Activated T-helper 1 cell treated with anti-CD3 and anti-CD28 coated beads, Interleukin-2, amount 50 U/mL, for 16 hours (primary cell): ENCODE measurements around the gene CBX1.

Experiments used
- DNase-seq, 2 donors: peaks; one replicate each; pipeline ENCODE4 v3.0.0-alpha.2; 2020; ENCODE audit warnings: low read depth in 1 of 2, low spot score in 1 of 2

CBX1 gene

DNA sequence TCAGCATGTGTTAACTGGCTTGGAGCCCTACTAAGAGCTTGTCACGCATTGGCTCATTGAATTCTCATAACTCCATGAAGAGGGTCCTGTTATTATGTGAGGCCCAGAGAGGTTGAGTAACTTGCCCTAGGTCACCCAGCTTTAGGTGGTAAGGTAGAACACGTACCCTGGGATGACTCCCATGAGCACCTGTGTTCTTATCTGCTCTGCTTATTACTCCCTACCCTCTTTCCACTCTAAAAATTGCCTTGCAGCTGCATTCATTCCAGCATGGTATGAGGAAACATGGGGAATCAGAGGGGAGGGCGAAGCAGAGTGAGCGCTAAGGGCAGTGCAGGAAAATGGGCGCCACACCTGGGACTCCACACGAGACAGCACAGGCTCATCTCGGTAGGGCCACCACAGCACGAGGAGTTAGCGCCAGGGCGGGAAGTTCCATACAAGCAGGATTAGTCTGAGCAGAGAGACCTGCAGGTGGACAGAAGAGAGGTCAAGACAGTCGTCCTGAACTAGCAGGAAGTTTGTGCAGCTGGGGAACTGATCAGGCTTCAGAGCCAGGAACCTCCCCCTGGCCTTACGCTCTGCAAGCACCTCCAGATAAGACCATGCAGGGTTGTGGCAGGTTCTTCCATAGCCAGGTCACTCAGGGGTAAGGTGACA is 73.8 kb downstream of the CBX1 start:
- no peak for DNase-seq

DNA sequence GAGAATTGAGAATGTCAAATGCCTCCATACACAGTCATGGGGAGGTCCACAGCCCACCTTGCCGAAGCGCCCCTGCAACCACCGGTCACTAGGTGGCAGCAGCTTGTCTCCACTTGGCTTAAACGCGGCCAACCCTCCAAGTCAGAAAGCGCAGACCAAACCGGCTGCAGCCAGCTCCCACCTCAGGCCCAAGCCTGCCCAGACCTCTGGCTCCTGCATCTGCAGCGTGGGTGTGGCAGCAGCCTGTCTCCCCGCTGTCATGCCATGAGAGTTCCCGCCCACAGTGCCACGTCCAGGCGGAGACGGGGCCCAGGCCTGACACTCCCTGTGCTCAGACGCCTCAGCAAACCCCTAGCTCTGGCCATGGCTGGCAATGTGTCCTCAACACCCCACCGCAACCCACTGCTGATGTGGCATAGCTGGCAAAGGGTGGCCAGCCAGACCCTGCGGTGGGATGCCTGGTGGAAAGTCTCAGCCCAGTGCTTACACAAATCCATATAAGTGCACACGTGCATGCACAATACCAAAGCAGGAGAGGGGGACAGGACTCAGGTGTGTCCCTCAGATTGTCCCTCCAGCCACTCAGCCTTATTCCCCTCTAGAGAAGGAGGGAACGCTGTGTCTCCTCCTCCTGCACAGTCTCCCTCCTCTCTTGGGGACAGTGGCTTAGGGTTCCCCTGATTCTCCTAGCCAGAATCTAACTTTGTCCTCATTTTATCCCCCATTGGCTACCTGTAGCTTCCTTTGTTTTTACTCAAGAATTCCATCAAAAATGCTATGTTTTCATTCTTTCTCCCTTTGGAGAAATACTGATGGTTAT is 74.6 kb downstream of the CBX1 start:
- DNase-seq, result peak; percentile 41 to 54

DNA sequence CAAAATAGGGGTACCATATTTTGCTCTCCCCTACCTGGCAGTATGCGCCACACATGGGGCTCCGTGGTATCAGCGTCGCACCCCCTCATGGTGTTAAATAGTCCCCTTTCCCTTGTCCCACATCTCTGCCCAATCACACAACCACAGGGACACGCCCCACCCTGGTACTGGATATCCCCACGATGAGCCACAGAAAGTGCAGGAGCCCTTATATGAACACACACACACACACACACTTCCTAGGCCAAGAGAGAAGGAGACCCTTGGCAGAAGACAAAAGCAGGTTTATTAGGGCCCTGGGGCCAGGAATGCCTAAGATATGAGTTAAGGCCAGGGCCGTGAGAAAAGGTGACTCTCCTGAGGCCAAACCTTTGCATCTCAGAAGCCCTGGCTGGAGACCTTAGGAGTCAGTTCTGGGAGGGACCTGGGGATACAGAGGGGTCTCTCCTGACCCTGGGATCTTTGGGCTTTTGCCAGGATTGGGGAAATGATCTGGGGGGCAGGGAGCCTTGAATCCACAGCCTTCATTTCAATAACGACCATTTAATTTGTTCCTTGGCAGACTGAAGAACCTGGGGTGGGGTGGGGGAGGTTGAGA is 75.3 kb downstream of the CBX1 start:
- DNase-seq, result no peak

DNA sequence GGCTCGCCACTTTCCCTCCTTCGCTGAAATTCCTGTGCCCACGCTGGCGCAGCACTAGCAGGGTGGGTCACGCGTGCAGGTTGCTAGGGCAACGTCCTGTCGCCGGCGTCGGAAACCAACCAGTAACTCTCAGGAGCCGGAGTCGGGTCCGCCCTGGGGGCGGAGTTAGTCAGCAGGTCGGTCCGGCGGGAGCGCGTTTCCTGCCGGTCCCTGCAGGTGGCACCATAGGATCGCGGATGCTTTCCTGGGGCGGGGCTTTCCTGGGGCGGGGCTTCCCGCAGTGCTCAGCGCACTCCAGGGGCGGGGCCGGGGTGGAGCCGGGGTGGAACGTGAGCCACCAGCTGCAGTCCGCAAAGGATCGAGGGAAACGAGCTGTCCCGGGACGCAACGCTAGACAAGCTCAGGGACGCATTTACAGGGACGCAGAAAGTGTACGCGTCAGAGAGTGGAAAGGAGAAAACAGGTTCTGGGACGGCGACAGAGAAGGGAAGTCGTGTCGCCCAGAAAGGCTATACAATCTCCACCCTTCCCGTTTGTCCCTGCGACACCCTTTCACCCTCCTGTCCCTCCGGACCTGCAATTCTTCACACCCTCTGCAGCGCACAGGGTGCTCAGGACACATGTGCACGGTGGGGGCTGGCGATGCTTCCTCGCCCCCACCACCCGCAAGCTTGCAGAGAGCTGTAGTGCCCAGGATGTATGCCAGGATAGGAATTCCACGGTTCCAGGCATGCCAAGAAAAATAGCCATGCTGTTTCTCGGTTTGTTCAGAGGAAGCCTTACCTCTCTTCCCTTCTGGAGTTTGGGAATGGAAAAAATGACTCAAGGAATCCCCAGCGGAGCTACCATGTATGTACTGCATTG is 76.0 kb downstream of the CBX1 start:
- DNase-seq, result peak; percentile 98

DNA sequence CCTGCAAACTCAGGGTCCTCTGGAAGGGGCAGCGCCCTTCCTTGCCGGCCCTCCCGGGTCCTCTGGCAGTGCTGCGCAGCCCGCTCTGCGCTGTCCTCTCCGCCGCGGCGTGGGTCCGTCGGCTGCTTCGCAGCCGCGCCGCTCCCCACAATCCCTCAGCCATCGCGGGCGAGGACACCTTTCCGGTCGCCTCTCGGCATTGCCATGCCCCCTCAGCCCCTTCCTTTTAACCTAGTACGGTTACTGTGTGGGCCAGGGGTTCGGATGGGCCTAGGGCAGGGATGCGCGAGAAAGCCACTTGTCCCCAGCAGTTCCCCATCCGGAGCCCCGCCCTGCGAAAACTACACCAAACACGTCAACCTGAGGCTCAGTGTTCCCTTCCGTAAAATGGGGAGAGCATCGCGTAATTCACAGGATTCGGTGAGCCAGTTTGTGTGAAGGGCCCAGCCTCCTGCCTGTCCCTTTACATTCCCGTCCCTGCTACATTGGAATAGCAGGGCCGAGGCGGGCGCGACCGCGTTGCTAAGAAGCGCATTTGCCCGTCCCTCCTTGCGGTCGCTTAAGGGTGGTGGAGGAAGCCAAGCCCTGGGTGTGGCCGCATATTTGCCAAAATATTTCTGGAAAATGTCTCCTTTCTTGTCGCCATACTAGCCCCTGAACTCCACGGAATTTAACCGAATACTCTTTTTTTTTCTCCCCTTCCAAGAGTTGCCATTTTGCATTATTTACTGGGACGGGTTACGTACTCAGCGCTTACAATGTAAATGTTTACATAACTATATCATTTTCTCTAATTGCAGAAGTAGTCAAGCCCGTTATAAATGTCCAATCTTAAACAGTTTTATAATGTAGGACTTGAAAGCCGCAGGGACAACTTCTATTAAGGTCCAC is 76.9 kb downstream of the CBX1 start:
- peak in 1 of 2 donors; percentile 6 for DNase-seq

DNA sequence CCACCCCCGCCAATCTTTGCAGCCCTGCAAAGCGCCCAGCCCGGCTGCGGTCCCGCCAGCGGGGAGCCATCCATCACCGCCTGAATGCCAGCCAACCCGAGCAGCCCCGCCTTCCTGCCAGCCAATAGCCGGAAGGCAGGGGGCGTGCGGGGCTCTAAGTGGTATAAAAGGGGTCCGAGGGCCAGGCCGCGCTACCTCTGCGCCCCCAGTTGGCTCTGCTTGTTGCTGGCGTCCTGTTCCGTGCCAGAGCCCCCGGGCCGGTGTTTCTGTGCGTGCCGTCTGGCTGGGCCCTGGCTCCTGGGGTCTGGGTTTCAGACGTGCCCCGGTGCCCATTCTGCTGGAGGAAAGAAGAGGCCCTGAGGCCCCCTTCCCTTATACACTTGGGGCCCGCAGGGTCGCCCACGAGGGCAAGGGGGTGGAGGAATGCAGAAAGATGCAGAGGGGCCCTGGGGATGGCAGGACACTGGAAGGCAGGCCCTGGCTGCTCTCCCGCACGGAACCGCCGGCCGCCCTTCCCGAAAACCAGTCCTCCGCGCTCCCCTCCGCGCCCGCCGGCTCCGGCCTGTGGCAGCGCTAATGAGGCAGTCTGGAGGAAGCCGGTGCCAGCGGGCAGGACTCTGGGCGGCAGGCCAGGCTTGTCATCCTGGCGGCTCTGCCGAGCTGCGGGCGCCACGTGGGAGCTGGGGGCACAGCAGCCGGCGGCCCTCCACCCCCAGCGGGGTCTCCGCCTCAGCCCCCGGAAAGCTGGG is 77.7 kb downstream of the CBX1 start:
- DNase-seq, result peak in 1 of 2 donors; percentile 18

DNA sequence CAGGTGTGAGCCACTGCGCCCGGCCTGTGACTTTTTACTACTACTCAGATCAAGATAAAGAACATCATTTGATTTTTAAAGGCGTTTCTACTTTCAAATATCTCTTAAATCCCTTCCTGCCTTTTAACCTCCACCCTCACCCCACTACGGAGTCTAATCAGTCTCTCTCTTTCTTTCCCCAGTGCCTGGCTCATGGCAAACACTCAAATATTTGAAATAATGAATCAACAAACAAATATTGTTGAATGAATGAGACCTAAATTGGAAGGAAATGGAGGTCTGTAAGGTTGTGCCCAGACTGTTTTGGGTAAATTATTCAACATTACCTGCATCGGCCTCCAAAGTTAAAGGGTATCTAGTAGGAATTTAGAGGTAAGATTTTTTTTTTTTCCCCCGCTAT is 78.4 kb downstream of the CBX1 start:
- DNase-seq, result no peak

DNA sequence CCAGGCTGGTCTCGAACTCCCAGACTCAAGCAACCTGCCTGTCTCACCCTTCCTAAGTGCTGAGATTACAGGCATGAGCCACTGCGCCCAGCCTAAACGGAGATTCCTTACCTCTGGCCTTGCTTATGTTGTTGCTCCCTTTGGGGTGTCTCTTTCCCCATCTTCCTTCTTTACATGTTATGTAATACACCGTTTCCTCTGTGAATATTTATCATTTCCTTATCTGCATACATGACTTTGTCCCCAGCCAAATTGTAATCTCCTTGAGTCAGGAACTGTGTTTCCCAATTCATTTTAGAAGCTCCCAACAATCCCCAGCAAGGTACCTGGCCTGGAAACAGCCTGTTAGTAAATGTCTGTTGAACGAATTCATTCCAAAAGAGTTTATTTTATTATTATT is 79.3 kb downstream of the CBX1 start:
- DNase-seq, result no peak
